Right lobe of liver (tissue), 4 donors: ENCODE data around the gene ANKRD55.
"Not testable (repeated sequence)": the region's sequence is repeated elsewhere in the genome, so short reads cannot be mapped to it uniquely, and the experiment has no call there.

ENCODE experiments used
- POLR2A ChIP-seq: fragments of 450-650 bp; IDR thresholded peaks from one replicate; pipeline ENCODE4 v1.6.1; 2017; ENCODE audit warnings: antibody characterized with exemption, mild to moderate bottlenecking
- TF ChIP-seq, protein P1 (sequence below), 4 donors: fragments of 200-600 bp in 3 of 4; fragments of 450-650 bp in 1 of 4; IDR thresholded peaks; one replicate each; pipeline versions ENCODE4 v1.5.1 to v1.8.0; 2016 to 2022; ENCODE audit warnings: antibody characterized with exemption in 4 of 4, mild to moderate bottlenecking in 2 of 4
- donor health status: DM: no; HTN: no; CAD: no.
- donor health status: DM: no; HTN: no; CAD: no.
- donor health status: DM: no; HTN: yes; CAD: no.

DNA sequence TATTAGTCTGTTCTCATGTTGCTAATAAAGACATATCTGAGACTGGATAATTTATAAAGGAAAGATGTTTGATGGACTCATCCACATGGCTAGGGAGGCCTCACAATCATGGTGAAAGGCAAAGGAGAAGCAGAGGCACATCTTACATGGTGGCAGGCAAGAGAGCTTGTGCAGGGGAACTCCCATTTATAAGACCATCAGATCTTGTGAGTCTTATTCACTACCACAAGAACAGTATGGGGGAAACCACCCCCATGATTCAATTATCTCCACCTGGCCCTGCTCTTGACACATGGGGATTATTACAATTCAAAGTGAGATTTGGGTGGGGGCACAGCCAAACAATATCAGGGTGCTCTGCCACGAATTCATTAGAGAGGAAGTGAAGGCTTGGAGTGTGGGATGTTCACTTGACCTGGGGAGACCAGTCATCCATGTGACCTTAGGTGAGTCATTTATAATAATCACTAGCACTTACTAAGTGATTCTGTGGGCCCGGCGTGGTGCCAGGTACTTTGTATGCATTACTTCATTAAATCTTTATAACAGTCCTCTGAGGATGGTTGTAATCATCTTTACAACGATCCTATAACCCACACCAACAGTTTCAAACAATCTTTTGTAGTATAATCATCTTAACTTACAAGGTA, 19.1 kb downstream of the ANKRD55 start:
- not testable (repeated sequence) for TF ChIP-seq POLR2A
- TF ChIP-seq, protein P1, sequence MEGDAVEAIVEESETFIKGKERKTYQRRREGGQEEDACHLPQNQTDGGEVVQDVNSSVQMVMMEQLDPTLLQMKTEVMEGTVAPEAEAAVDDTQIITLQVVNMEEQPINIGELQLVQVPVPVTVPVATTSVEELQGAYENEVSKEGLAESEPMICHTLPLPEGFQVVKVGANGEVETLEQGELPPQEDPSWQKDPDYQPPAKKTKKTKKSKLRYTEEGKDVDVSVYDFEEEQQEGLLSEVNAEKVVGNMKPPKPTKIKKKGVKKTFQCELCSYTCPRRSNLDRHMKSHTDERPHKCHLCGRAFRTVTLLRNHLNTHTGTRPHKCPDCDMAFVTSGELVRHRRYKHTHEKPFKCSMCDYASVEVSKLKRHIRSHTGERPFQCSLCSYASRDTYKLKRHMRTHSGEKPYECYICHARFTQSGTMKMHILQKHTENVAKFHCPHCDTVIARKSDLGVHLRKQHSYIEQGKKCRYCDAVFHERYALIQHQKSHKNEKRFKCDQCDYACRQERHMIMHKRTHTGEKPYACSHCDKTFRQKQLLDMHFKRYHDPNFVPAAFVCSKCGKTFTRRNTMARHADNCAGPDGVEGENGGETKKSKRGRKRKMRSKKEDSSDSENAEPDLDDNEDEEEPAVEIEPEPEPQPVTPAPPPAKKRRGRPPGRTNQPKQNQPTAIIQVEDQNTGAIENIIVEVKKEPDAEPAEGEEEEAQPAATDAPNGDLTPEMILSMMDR (IDR thresholded peaks at IDR 0.05) = not testable (repeated sequence)
